GM21737 (cell line): ENCODE data around the gene RND1.

Experiments used
- ATAC-seq: cut with Tn5 transposase; IDR thresholded peaks from one replicate; pipeline ENCODE4 v1.9.1; 2021; ENCODE audit warnings: mild to moderate bottlenecking, moderate library complexity; ENCODE audit not compliant: unreplicated experiment

RND1 gene

GRCh38 chr12:48813465-48814261 is 52.0 kb downstream of the RND1 start:
- no peak for ATAC-seq

DNA sequence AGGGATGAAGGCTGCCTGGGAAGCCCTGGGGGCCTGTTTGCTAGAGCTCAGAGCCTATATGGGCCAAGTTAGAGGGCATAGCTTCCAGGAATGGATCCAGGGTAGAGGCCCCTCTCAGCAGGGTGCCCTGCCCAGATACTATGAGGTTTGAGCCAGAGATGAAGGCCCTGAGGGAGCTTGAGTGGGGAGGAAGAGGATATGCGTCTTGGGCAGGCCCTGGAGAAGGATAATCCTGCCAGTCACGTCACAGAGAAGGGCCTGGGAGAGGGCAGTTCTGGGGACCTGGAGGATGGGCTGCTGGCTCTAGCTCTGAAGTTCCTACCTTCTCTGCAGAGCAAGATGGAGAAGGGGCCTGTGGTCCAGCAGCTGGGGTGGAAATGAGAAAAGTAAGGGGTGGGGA is 53.3 kb downstream of the RND1 start:
- ATAC-seq = no peak

- ATAC-seq = no peak
Observed at GRCh38 chr12:48811437-48812090, 54.1 kb downstream of the RND1 start.

DNA sequence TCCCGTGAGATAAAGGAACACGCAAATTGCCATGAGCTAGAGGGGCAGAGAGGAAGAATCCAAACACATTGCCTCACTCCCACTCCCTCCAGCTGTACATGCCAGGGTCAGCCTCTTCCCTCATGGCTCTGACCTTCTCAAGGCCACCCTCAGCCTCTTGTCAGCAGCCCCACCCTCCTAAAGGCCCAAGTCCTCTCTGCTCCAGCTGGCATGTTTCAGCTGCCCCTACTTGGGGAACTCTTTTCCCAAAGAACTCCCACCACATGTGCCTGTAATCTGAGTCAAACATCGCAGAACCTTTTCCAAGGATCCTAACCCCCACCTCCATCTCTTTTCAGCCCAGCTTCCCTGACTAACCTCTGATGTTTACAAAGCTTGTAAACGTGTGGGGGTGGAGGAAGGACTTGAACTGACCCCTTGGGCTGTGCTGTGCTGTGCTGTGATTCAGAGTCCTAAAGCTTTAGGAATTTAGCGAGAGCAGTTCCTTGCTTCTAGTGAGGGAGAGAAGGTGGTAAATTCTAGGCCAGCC is 54.7 kb downstream of the RND1 start:
- no peak for ATAC-seq

DNA sequence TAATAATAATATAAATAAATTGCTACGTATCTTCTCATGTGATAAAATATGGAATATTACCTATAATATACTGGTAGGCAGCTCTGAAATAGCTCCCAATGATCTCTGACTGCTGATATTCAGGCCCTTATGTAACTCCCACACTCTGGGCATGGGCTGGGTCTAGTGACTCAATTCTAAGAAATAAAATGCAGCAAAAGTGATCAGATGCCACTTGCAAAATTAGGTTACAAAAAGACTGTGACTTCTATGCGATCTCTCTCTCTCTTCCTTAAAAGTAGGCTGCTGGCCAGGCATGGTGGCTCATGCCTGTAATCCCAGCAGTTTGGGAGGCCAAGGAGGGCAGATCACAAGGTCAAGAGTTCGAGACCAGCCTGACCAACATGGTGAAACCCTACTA is 57.7 kb downstream of the RND1 start:
- ATAC-seq = no peak
